HepG2 (cell line): Measurements from ENCODE around the gene CD96.

ENCODE experiments used
- CBFB ChIP-seq: sonication (generic); formaldehyde crosslinking; IDR thresholded peaks from 2 replicates; pipeline ENCODE4 v1.4.0; 2020; ENCODE audit warnings: missing genetic modification reagents
- CEBPB ChIP-seq: IDR thresholded peaks from 2 replicates; pipeline ENCODE4 v1.6.1; 2011; ENCODE audit warnings: low read depth, low read length, improper control_type of control experiment, borderline replicate concordance
- EZH2 ChIP-seq: conservative IDR thresholded peaks from 2 replicates; pipeline ENCODE4 v1.6.1; 2012; ENCODE audit warnings: mild to moderate bottlenecking, low read depth, low read length, moderate library complexity
- HNF4G ChIP-seq, 2 experiments: sonication (generic) in 1 of 2; formaldehyde crosslinking in 1 of 2; IDR thresholded peaks; 2 replicates each; pipeline versions ENCODE4 v1.4.0 to v1.6.1; 2011 to 2020; ENCODE audit warnings: borderline replicate concordance in 2 of 2, low read depth in 2 of 2, mild to moderate bottlenecking in 2 of 2, low read length in 1 of 2, missing genetic modification reagents in 1 of 2, moderate library complexity in 1 of 2
- NFKBIZ ChIP-seq: IDR thresholded peaks from 2 replicates; pipeline ENCODE4 v1.6.1; 2018; ENCODE audit warnings: missing genetic modification reagents, missing compliant biosample characterization
- POLR2A ChIP-seq, 2 experiments: IDR thresholded peaks; 2 replicates each; pipeline ENCODE4 v1.6.1; 2011; ENCODE audit warnings: low read depth in 2 of 2, low read length in 2 of 2, mild to moderate bottlenecking in 1 of 2, moderate library complexity in 1 of 2; ENCODE audit not compliant: insufficient read depth in 1 of 2
- RFX5 ChIP-seq: IDR thresholded peaks from 2 replicates; pipeline ENCODE4 v1.6.1; 2011; ENCODE audit warnings: low read depth, low read length, improper control_type of control experiment
- SKI ChIP-seq: fragments of 450-650 bp; IDR thresholded peaks from one replicate; pipeline ENCODE4 v1.6.1; 2018; ENCODE audit warnings: mild to moderate bottlenecking; ENCODE audit not compliant: partially characterized antibody
- TAF1 ChIP-seq: sonication (generic); formaldehyde crosslinking; IDR thresholded peaks from 2 replicates; pipeline ENCODE4 v1.4.0; 2020; ENCODE audit warnings: missing genetic modification reagents
- ZNF205 ChIP-seq: IDR thresholded peaks from 2 replicates; pipeline ENCODE4 v1.6.1; 2018; ENCODE audit warnings: missing biosample characterization, missing genetic modification reagents
- TF ChIP-seq, protein P1 (sequence below): sonication (generic); formaldehyde crosslinking; IDR thresholded peaks from 2 replicates; pipeline ENCODE4 v1.4.0; 2020; ENCODE audit warnings: missing genetic modification reagents, borderline replicate concordance
- TF ChIP-seq, protein P2 (sequence below): IDR thresholded peaks from 2 replicates; pipeline ENCODE4 v1.6.1; 2016; ENCODE audit warnings: missing biosample characterization, missing genetic modification reagents, low read depth
- TF ChIP-seq, protein P3 (sequence below): sonication (generic); formaldehyde crosslinking; IDR thresholded peaks from 2 replicates; pipeline ENCODE4 v1.4.0; 2020; ENCODE audit warnings: low read depth, mild to moderate bottlenecking, missing genetic modification reagents
- TF ChIP-seq, protein P4 (sequence below): sonication (generic); formaldehyde crosslinking; IDR thresholded peaks from 2 replicates; pipeline ENCODE4 v1.5.0; 2020; ENCODE audit warnings: mild to moderate bottlenecking, missing genetic modification reagents, moderate library complexity

DNA sequence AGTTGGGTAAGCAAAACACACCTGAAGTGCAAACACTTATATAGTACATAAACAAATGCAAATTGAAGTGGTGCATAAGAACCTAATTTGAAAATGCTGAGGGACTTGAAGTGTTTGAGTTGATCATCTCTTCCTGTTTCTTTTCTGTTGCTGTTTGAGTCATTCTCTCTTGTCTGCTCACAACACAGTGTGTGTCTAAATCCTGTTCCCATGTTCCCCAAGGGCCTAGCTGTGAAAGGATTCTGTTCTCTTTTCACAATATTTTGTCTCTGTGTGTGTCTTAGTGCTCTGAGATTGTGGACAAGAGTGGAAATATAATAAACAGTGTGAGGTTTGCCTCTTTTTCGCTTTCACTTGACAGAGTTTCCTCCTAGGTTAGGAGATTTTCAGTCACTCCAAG is 6.1 kb downstream of the CD96 start:
- TF ChIP-seq RFX5 (no peak), CEBPB (no peak), ZNF205 (CRISPR knock-in tag) (no peak), NFKBIZ (CRISPR knock-in tag) (no peak), SKI (no peak), HNF4G (IDR thresholded peaks at IDR 0.05; ENCODE audit: borderline replicate concordance, low read depth, low read length) (no peak), HNF4G (CRISPR knock-in tag; IDR thresholded peaks at IDR 0.05; ENCODE audit: borderline replicate concordance, low read depth) (no peak), TAF1 (no peak), CBFB (CRISPR knock-in tag) (no peak), EZH2 (no peak), POLR2A (IDR thresholded peaks at IDR 0.05; ENCODE audit: insufficient read depth in 1 of 2, low read depth in 2 of 2, low read length in 2 of 2) (no peak)
- TF ChIP-seq, protein P1, sequence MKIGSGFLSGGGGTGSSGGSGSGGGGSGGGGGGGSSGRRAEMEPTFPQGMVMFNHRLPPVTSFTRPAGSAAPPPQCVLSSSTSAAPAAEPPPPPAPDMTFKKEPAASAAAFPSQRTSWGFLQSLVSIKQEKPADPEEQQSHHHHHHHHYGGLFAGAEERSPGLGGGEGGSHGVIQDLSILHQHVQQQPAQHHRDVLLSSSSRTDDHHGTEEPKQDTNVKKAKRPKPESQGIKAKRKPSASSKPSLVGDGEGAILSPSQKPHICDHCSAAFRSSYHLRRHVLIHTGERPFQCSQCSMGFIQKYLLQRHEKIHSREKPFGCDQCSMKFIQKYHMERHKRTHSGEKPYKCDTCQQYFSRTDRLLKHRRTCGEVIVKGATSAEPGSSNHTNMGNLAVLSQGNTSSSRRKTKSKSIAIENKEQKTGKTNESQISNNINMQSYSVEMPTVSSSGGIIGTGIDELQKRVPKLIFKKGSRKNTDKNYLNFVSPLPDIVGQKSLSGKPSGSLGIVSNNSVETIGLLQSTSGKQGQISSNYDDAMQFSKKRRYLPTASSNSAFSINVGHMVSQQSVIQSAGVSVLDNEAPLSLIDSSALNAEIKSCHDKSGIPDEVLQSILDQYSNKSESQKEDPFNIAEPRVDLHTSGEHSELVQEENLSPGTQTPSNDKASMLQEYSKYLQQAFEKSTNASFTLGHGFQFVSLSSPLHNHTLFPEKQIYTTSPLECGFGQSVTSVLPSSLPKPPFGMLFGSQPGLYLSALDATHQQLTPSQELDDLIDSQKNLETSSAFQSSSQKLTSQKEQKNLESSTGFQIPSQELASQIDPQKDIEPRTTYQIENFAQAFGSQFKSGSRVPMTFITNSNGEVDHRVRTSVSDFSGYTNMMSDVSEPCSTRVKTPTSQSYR (CRISPR knock-in tag) = no peak
- TF ChIP-seq, protein P2, sequence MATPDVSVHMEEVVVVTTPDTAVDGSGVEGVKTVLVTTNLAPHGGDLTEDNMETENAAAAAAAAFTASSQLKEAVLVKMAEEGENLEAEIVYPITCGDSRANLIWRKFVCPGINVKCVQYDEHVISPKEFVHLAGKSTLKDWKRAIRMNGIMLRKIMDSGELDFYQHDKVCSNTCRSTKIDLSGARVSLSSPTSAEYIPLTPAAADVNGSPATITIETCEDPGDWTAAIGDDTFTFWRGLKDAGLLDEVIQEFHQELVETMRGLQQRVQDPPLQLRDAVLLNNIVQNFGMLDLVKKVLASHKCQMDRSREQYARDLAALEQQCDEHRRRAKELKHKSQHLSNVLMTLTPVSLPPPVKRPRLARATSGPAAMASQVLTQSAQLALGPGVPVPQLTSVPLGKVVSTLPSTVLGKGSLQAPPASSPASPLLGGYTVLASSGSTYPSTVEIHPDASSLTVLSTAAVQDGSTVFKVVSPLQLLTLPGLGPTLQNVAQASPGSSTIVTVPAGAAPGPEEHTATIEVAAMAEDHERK = no peak
- TF ChIP-seq, protein P3, sequence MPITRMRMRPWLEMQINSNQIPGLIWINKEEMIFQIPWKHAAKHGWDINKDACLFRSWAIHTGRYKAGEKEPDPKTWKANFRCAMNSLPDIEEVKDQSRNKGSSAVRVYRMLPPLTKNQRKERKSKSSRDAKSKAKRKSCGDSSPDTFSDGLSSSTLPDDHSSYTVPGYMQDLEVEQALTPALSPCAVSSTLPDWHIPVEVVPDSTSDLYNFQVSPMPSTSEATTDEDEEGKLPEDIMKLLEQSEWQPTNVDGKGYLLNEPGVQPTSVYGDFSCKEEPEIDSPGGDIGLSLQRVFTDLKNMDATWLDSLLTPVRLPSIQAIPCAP = no peak
- TF ChIP-seq, protein P4, sequence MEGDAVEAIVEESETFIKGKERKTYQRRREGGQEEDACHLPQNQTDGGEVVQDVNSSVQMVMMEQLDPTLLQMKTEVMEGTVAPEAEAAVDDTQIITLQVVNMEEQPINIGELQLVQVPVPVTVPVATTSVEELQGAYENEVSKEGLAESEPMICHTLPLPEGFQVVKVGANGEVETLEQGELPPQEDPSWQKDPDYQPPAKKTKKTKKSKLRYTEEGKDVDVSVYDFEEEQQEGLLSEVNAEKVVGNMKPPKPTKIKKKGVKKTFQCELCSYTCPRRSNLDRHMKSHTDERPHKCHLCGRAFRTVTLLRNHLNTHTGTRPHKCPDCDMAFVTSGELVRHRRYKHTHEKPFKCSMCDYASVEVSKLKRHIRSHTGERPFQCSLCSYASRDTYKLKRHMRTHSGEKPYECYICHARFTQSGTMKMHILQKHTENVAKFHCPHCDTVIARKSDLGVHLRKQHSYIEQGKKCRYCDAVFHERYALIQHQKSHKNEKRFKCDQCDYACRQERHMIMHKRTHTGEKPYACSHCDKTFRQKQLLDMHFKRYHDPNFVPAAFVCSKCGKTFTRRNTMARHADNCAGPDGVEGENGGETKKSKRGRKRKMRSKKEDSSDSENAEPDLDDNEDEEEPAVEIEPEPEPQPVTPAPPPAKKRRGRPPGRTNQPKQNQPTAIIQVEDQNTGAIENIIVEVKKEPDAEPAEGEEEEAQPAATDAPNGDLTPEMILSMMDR (CRISPR knock-in tag) = no peak
